ENCODE results near the gene TSPAN12.

The TSPAN12 gene

GRCh38 chr7:120738816-120739215 is 119.1 kb downstream of the TSPAN12 start:
- peak; percentile 34 for DNase-seq
